ENCODE measurements around the gene ZNF468.

DNA sequence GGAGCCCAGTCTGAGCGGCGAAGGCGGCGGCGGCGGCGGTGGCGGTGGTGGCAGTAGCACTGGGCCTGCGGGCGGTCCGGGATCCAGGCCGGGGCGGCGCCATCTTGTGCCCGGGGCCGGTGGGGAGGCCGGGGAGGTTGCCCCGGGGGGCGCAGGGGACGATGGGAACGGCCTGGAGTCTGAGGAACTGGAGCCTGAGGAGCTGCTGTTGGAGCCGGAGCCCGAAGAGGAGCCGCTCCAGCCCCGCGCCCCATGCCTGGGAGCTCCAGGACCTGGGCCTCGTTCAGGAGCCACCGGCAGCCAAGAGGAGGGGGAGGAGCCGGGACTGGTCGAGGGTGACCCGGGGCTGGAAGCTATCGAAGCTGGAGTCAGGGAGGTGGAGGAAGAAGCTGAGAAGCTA is 47.6 kb downstream of the ZNF468 start:
- TF ChIP-seq CTCF (IDR thresholded peaks at IDR 0.05) (no peak), POLR2A (IDR thresholded peaks at IDR 0.05) (no peak)

All from prostate gland (tissue), 2 donors.